ENCODE data around the gene MAP1B. TPM values are rescaled to one million over a fixed set of nuclear protein-coding genes. Genes with fewer than 3 reads are reported as not detected.

Gene MAP1B
- total and polyA plus RNA-seq, 10 of the 15 experiments (the other 5 are each of a cell fraction or from before 2014, with no cell fraction given): 0.02 to 0.81 (median 0.06) TPM; not detected in 1

DNA sequence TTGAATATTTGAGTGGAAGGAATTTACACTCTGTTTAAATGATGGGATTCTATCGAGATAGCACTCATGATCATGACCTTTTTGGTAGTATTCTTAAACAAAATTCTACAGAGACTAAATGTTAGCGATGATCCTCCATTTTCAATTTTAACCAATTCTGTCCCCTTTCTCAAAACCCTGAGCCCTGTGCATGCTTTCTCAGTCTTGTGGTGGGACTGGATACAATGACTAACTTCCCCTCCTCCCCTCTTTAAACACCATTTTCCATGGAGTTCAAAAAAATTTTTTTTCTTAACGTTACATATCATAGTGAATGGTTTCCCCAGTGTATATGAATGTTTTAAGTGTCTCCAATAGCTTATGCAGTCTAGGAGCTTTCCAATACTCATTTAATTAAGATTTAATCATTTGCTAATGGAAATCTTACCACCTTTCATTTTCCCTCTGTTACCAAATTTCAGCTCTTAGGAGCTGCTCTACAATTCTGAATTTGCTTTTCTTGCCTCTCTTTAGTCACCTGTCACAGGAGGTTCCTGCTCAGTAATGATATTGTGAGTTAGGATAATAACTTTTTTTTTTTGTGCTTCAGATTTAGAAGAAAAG, 101.2 kb downstream of the MAP1B start (continued):
- TF ChIP-seq CHD2 (IDR thresholded peaks at IDR 0.05; ENCODE audit: borderline replicate concordance, low read depth, low read length) (no peak), RELA (IDR thresholded peaks at IDR 0.05; ENCODE audit: borderline replicate concordance, partially characterized antibody) (no peak), SUZ12 (IDR thresholded peaks at IDR 0.05; ENCODE audit: unreplicated experiment) (no peak)

DNA sequence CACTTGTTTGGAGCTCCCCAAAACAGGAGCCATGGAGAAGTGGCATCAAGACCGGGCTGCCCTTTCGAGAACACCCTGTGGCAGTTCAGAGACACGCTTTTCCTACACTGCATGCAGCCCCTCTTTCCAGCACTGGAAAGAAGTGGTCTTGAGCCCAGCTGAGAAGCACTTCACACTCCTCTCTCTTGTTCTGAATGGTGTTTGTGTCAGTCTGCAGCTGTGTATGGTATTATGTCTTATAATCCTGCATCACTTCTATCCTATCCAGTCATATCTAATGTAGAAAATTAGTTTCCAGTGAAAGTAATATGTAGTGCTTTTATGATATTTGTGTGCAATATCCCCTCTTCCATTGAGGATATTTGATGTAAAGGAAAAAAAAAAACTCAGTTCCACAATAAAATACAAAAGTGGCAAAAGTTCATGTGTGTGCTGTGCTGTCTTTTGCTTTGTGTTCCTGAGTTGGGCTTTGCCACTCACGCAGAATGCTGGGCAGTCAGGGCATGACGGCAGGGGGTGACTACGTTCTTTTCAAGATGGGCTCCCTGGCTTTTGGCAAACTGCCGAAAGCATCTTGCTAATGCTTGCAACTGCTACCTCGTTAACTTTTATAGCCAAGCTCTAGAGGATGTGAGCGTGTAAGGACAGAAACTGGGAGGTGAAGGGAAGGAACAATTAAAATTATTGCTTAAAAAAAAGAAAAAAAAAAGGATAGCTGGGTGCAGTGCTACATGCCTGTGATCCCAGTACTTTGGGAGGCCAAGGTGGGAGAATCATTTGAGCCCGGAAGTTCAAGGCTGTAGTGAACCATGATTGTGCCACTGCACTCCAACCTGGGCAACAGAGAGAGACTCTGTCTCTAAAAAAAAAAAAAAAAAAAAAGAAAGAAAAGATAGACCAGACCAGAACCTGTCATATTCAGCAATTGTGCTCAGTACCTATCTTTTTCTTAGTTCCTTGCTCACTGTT, 102.2 kb downstream of the MAP1B start:
- intact Hi-C loops (cut with micrococcal nuclease; ENCODE audit: unreplicated experiment): no loop called here
- H3K4me2 ChIP-seq (ENCODE audit: control insufficient read depth, insufficient read depth): no peak overlapping the region
- TF ChIP-seq TAF1 (IDR thresholded peaks at IDR 0.05; ENCODE audit: borderline replicate concordance, low read depth, low read length) (no peak), ZNF384 (IDR thresholded peaks at IDR 0.05; ENCODE audit: borderline replicate concordance, low read depth, low read length) (no peak), RAD51 (IDR thresholded peaks at IDR 0.05) (no peak), MYB (IDR thresholded peaks at IDR 0.05; ENCODE audit: borderline replicate concordance, low read depth, low read length) (no peak), BHLHE40 (IDR thresholded peaks at IDR 0.05; ENCODE audit: borderline replicate concordance in 1 of 2, low read depth in 2 of 2, low read length in 1 of 2) (no peak), ZNF24 (IDR thresholded peaks at IDR 0.05) (no peak)
- TF ChIP-seq, protein P1, sequence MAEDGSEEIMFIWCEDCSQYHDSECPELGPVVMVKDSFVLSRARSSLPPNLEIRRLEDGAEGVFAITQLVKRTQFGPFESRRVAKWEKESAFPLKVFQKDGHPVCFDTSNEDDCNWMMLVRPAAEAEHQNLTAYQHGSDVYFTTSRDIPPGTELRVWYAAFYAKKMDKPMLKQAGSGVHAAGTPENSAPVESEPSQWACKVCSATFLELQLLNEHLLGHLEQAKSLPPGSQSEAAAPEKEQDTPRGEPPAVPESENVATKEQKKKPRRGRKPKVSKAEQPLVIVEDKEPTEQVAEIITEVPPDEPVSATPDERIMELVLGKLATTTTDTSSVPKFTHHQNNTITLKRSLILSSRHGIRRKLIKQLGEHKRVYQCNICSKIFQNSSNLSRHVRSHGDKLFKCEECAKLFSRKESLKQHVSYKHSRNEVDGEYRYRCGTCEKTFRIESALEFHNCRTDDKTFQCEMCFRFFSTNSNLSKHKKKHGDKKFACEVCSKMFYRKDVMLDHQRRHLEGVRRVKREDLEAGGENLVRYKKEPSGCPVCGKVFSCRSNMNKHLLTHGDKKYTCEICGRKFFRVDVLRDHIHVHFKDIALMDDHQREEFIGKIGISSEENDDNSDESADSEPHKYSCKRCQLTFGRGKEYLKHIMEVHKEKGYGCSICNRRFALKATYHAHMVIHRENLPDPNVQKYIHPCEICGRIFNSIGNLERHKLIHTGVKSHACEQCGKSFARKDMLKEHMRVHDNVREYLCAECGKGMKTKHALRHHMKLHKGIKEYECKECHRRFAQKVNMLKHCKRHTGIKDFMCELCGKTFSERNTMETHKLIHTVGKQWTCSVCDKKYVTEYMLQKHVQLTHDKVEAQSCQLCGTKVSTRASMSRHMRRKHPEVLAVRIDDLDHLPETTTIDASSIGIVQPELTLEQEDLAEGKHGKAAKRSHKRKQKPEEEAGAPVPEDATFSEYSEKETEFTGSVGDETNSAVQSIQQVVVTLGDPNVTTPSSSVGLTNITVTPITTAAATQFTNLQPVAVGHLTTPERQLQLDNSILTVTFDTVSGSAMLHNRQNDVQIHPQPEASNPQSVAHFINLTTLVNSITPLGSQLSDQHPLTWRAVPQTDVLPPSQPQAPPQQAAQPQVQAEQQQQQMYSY (CRISPR knock-in tag; IDR thresholded peaks at IDR 0.05): no peak
- TF ChIP-seq, protein P2, sequence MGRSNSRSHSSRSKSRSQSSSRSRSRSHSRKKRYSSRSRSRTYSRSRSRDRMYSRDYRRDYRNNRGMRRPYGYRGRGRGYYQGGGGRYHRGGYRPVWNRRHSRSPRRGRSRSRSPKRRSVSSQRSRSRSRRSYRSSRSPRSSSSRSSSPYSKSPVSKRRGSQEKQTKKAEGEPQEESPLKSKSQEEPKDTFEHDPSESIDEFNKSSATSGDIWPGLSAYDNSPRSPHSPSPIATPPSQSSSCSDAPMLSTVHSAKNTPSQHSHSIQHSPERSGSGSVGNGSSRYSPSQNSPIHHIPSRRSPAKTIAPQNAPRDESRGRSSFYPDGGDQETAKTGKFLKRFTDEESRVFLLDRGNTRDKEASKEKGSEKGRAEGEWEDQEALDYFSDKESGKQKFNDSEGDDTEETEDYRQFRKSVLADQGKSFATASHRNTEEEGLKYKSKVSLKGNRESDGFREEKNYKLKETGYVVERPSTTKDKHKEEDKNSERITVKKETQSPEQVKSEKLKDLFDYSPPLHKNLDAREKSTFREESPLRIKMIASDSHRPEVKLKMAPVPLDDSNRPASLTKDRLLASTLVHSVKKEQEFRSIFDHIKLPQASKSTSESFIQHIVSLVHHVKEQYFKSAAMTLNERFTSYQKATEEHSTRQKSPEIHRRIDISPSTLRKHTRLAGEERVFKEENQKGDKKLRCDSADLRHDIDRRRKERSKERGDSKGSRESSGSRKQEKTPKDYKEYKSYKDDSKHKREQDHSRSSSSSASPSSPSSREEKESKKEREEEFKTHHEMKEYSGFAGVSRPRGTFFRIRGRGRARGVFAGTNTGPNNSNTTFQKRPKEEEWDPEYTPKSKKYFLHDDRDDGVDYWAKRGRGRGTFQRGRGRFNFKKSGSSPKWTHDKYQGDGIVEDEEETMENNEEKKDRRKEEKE (IDR thresholded peaks at IDR 0.05): no peak

More for the DNA sequence above, 102.2 kb downstream of the MAP1B start:
- no peak for ATAC-seq
- ChIA-PET CTCF (no interaction called here), POLR2A (no interaction called here), SMC1A (ENCODE audit: uncharacterized antibody, unreplicated experiment) (interaction anchor here (0.6 to 0.7 kb wide), 2 partner anchors 8 to 36 kb away, joined by 3 to 4 read pairs; no protein-coding TSS in a partner anchor), RAD21 (ENCODE audit: unreplicated experiment) (no interaction called here)
- DNase-seq (ENCODE audit: low read depth, low spot score): no peak
- H3K79me2 ChIP-seq (ENCODE audit: control insufficient read depth, insufficient read depth, low read length): no peaks in the 10 kb centered on the region
- no peaks in the 10 kb centered on the region for H4K20me1 ChIP-seq (ENCODE audit: control insufficient read depth, insufficient read depth)
- FAIRE-seq: no peak
- H3K27ac ChIP-seq (ENCODE audit: control insufficient read depth, insufficient read depth): no peak overlapping the region
- no peaks in the 10 kb centered on the region for H3K4me1 ChIP-seq (ENCODE audit: control insufficient read depth, insufficient read depth, low read length)
- BruUV-seq (replicated peaks): no TSS peak
- WGBS (ENCODE audit: insufficient coverage, insufficient replicate concordance, low lambda C conversion rate, missing lambda C conversion rate): 95% methylated on average over 10 of the region's 10 CpGs
- no peak overlapping the region for H2AFZ ChIP-seq (ENCODE audit: control insufficient read depth, low read depth, low read length)
- no peaks in the 10 kb centered on the region for H3K27me3 ChIP-seq (replicated peaks in 1 of 2; ENCODE audit: control insufficient read depth in 2 of 2, insufficient read depth in 2 of 2, low read length in 1 of 2)
- no peak overlapping the region for H3K4me3 ChIP-seq
- no peaks in the 10 kb centered on the region for H3K9me3 ChIP-seq (replicated peaks; ENCODE audit: control insufficient read depth, insufficient read depth, low read length)
- no peaks in the 10 kb centered on the region for H3K36me3 ChIP-seq (ENCODE audit: control insufficient read depth in 2 of 2, insufficient read depth in 2 of 2, low read length in 1 of 2)
- no peak overlapping the region for H3K9ac ChIP-seq (ENCODE audit: control insufficient read depth, insufficient read depth, low read length)
- in situ Hi-C loops (cut with MboI): no loop called here

Data from GM12878 (cell line).